Psoas muscle (tissue), 8 donors: ENCODE data around the gene RIC8B. TPM values are rescaled to one million over a fixed set of nuclear protein-coding genes. Genes with fewer than 3 reads are reported as not detected.

Experiments used
- ATAC-seq, 4 donors: fragments of 200-7000 bp; cut with Tn5 transposase; one replicate each; pipeline ENCODE4 v1.9.1; 2020; ENCODE audit warnings: moderate library complexity in 3 of 4, mild to moderate bottlenecking in 2 of 4
- DNase-seq, 2 donors: peaks; one replicate each; pipeline ENCODE4 v3.0.0-alpha.2; 2020
- H3K27ac ChIP-seq: fragments of 200-600 bp; one replicate; pipeline ENCODE4 v1.8.0; 2022
- H3K27me3 ChIP-seq, 3 donors: fragments of 200-600 bp in 1 of 3; one replicate each; pipeline versions ENCODE4 v1.6.1 to v1.8.0; 2013 to 2022; ENCODE audit warnings: low read length in 2 of 3, mild to moderate bottlenecking in 2 of 3, moderate library complexity in 1 of 3; ENCODE audit not compliant: insufficient read depth in 3 of 3
- H3K36me3 ChIP-seq, 2 donors: fragments of 200-600 bp in 1 of 2; one replicate each; pipeline versions ENCODE4 v1.6.1 to v1.8.0; 2013 to 2022; ENCODE audit warnings: low read depth in 1 of 2, mild to moderate bottlenecking in 1 of 2, moderate library complexity in 1 of 2; ENCODE audit not compliant: insufficient read depth in 1 of 2
- H3K4me1 ChIP-seq: fragments of 200-600 bp; one replicate; pipeline ENCODE4 v1.8.0; 2022
- H3K4me3 ChIP-seq: fragments of 200-600 bp; one replicate; pipeline ENCODE4 v1.8.0; 2022; ENCODE audit warnings: mild to moderate bottlenecking
- H3K9me3 ChIP-seq: fragments of 200-600 bp; one replicate; pipeline ENCODE4 v1.8.0; 2022
- WGBS, 3 donors: extraction: QIAGEN DNeasy Blood & Tissue Kit; methylation state at CpG; one replicate each; pipeline versions ENCODE4 v1.1.6 to v1.1.7; 2013; 5-methylcytosine and 5-hydroxymethylcytosine counted together
- intact Hi-C, 2 donors: fragments of 100-400 bp; cut with DNase I; formaldehyde crosslinking; loops; one replicate each; pipeline versions ENCODE4 v1.11.0 to v1.14.2; 2022
- polyA plus RNA-seq, 3 donors: library from polyadenylated mRNA; stranded (reverse); fragments of 200-250 nt; gene quantifications; one replicate each; pipeline ENCODE4 v1.2.3, GENCODE V29; 2013
- total RNA-seq, 4 donors: library from RNA; stranded (reverse); fragmentation: NEBNext Ultra II Directional in 2 of 4; extraction: Animal tissue kit (Norgen Biotek cat#: 25700) in 2 of 4; gene quantifications; one replicate each; pipeline versions ENCODE4 v1.2.1 to v1.2.4, GENCODE V29; 2021 to 2023
- TF ChIP-seq, protein P1 (sequence below): fragments of 200-600 bp; IDR thresholded peaks from one replicate; pipeline ENCODE4 v1.8.0; 2022; ENCODE audit warnings: antibody characterized with exemption
- donor health status: healthy with polysubstance abuse.
- donor health status: DM: no; HTN: no; CAD: no; lungs with moderate emphysema.
- donor health status: Bipolar disorder and iron deficiency.
- donor health status: healthy.
- donor health status: DM: yes; HTN: yes; CAD: no.
- donor health status: DM: no; HTN: no; CAD: no.
- donor health status: DM: no; HTN: no; CAD: no.
- donor health status: DM: yes; HTN: yes; CAD: no.

Gene RIC8B
- total and polyA plus RNA-seq, 7 donors = 4.9 to 19.3 (median 10.5) TPM

DNA sequence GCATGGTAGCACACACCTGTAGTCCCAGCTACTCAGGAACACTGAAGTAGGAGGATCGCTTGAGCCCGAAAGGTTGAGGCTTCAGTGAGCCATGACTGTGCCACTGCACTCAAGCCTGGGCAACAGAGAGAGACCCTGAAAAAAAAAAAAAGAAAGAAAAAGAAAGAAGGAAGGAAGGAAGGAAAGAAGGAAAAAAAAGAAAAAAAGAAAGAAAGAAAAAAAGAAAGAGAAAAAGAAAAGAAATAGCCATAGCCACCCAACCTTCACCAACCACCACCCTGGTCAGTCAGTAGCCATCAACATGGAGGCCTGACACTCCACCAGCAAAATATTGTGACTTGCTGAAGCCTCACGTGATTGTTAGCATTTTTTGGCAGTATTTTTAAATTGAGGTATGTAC is 159.8 kb downstream of the RIC8B start:
- intact Hi-C loops = no loop called here
- DNase-seq (no peak), ATAC-seq (no peak)
- Histone ChIP-seq H3K27ac (no peak overlapping the region), H3K27me3 (peaks cover 0 to 3% (median 0%) of the 10 kb centered on the region in 3 donors), H3K9me3 (no peaks in the 10 kb centered on the region), H3K36me3 (no peaks in the 10 kb centered on the region), H3K4me3 (no peak overlapping the region), H3K4me1 (no peaks in the 10 kb centered on the region)
- 75 to 89% (median 80%) methylated on average over 3 of the region's 3 CpGs for WGBS, 3 donors
- TF ChIP-seq, protein P1, sequence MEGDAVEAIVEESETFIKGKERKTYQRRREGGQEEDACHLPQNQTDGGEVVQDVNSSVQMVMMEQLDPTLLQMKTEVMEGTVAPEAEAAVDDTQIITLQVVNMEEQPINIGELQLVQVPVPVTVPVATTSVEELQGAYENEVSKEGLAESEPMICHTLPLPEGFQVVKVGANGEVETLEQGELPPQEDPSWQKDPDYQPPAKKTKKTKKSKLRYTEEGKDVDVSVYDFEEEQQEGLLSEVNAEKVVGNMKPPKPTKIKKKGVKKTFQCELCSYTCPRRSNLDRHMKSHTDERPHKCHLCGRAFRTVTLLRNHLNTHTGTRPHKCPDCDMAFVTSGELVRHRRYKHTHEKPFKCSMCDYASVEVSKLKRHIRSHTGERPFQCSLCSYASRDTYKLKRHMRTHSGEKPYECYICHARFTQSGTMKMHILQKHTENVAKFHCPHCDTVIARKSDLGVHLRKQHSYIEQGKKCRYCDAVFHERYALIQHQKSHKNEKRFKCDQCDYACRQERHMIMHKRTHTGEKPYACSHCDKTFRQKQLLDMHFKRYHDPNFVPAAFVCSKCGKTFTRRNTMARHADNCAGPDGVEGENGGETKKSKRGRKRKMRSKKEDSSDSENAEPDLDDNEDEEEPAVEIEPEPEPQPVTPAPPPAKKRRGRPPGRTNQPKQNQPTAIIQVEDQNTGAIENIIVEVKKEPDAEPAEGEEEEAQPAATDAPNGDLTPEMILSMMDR = no peak

Other genes with a start within 250 kb of the RIC8B start
- under 1 TPM in 1 of 4 donors, not detected in 3; 0.56 TPM for gene RFX4, start 191.7 kb upstream of the RIC8B start, total RNA-seq
- not detected for gene RFX4, start 191.7 kb upstream of the RIC8B start, polyA plus RNA-seq
- gene TMEM263, start 181.2 kb downstream of the RIC8B start, total RNA-seq = 10 to 100 TPM; 13.4 to 18.2 (median 16.4) TPM
- gene TMEM263, start 181.2 kb downstream of the RIC8B start, polyA plus RNA-seq = 10 to 100 TPM in 2 of 3 donors, 1 to 10 TPM in 1; 9.5 to 20.8 (median 12.4) TPM
- 10 to 100 TPM; 12.4 to 14.9 (median 13.0) TPM for gene MTERF2, start 212.5 kb downstream of the RIC8B start, total RNA-seq
- gene MTERF2, start 212.5 kb downstream of the RIC8B start, polyA plus RNA-seq = 10 to 100 TPM in 1 of 3 donors, 1 to 10 TPM in 2; 8.4 to 38.4 (median 9.8) TPM